HEK293 (cell line): ENCODE data around the gene AFF3.

Source experiments
- CTCF ChIA-PET: fragments of 350-600 bp; formaldehyde crosslinking; extraction: SDS; loops from one replicate; lab custom pipeline; 2021; ENCODE audit warnings: antibody characterized with exemption; lab: Yijun Ruan, JAX
- POLR2A ChIA-PET: fragments of 300-600 bp; formaldehyde crosslinking; extraction: SDS; loops from one replicate; lab custom pipeline; 2020; ENCODE audit warnings: antibody characterized with exemption, inconsistent platforms; lab: Yijun Ruan, JAX
- H3K27ac ChIP-seq: fragments of 200-500 bp; sonication (Bioruptor generic); 2 replicates; pipeline ENCODE4 v1.5.1; 2014; ENCODE audit warnings: low read depth, low read length, control low read depth, inconsistent platforms; ENCODE audit errors: extremely low read depth
- H3K36me3 ChIP-seq, 2 experiments: fragments of 200-500 bp in 1 of 2; sonication (Bioruptor generic) in 1 of 2; 1 replicate in 1 of 2; 2 replicates in 1 of 2; pipeline ENCODE4 v1.5.1; 2014 to 2017; ENCODE audit warnings: inconsistent platforms in 2 of 2, low read length in 2 of 2; ENCODE audit not compliant: control insufficient read depth in 2 of 2, insufficient read depth in 1 of 2
- H3K4me1 ChIP-seq: fragments of 200-500 bp; sonication (Bioruptor generic); 2 replicates; pipeline ENCODE4 v1.5.1; 2014; ENCODE audit warnings: mild to moderate bottlenecking, low read length, inconsistent platforms; ENCODE audit not compliant: control insufficient read depth, insufficient read depth
- H3K4me3 ChIP-seq: 2 replicates; pipeline ENCODE4 v1.5.1; 2011; ENCODE audit warnings: low read depth, mild to moderate bottlenecking, control low read depth, low read length, moderate library complexity
- H3K9me3 ChIP-seq: fragments of 200-500 bp; sonication (Bioruptor generic); 2 replicates; pipeline ENCODE4 v1.5.1; 2014; ENCODE audit warnings: low read depth, low read length, inconsistent platforms; ENCODE audit not compliant: control insufficient read depth, insufficient read depth
- BCL11B ChIP-seq: fragments of 450-650 bp; formaldehyde crosslinking; IDR thresholded peaks from 2 replicates; pipeline ENCODE4 v1.5.1; 2016; ENCODE audit warnings: low read depth, missing biosample characterization, missing genetic modification characterization
- GLIS1 ChIP-seq: fragments of 450-650 bp; formaldehyde crosslinking; IDR thresholded peaks from 2 replicates; pipeline ENCODE4 v1.5.1; 2016; ENCODE audit warnings: missing biosample characterization, missing genetic modification characterization
- INSM2 ChIP-seq: fragments of 450-650 bp; formaldehyde crosslinking; IDR thresholded peaks from 2 replicates; pipeline ENCODE4 v1.5.1; 2016; ENCODE audit warnings: missing biosample characterization, missing genetic modification characterization
- MZF1 ChIP-seq: fragments of 450-650 bp; formaldehyde crosslinking; IDR thresholded peaks from 2 replicates; pipeline ENCODE4 v1.5.1; 2017; ENCODE audit warnings: missing biosample characterization, missing genetic modification characterization, borderline replicate concordance
- SP3 ChIP-seq: fragments of 450-650 bp; formaldehyde crosslinking; IDR thresholded peaks from 2 replicates; pipeline ENCODE4 v1.5.1; 2016; ENCODE audit warnings: missing biosample characterization, missing genetic modification characterization
- TSHZ1 ChIP-seq: fragments of 450-650 bp; formaldehyde crosslinking; IDR thresholded peaks from 2 replicates; pipeline ENCODE4 v1.5.1; 2016; ENCODE audit warnings: missing biosample characterization, missing genetic modification characterization, borderline replicate concordance
- ZNF114 ChIP-seq: fragments of 450-650 bp; formaldehyde crosslinking; IDR thresholded peaks from 2 replicates; pipeline ENCODE4 v1.5.0; 2017; ENCODE audit warnings: missing biosample characterization, missing genetic modification characterization
- ZNF132 ChIP-seq: fragments of 450-650 bp; formaldehyde crosslinking; IDR thresholded peaks from 2 replicates; pipeline ENCODE4 v1.5.1; 2017; ENCODE audit warnings: missing biosample characterization, missing genetic modification characterization, borderline replicate concordance
- ZNF529 ChIP-seq: fragments of 450-650 bp; formaldehyde crosslinking; IDR thresholded peaks from 2 replicates; pipeline ENCODE4 v1.5.1; 2017; ENCODE audit warnings: missing genetic modification characterization, missing biosample characterization; ENCODE audit not compliant: insufficient replicate concordance
- ZNF555 ChIP-seq: fragments of 450-650 bp; formaldehyde crosslinking; conservative IDR thresholded peaks from 2 replicates; pipeline ENCODE4 v1.5.1; 2017; ENCODE audit warnings: missing biosample characterization, mild to moderate bottlenecking, missing genetic modification characterization, inconsistent platforms
- ZNF558 ChIP-seq: fragments of 450-650 bp; formaldehyde crosslinking; IDR thresholded peaks from 2 replicates; pipeline ENCODE4 v1.5.1; 2016; ENCODE audit warnings: missing biosample characterization, missing genetic modification characterization
- ZNF600 ChIP-seq: fragments of 450-650 bp; formaldehyde crosslinking; IDR thresholded peaks from 2 replicates; pipeline ENCODE4 v1.5.1; 2016; ENCODE audit warnings: missing biosample characterization, missing genetic modification characterization
- ZNF654 ChIP-seq: fragments of 450-650 bp; formaldehyde crosslinking; IDR thresholded peaks from 2 replicates; pipeline ENCODE4 v1.5.1; 2016; ENCODE audit warnings: low read depth, missing biosample characterization, missing genetic modification characterization
- ZSCAN4 ChIP-seq: fragments of 450-650 bp; formaldehyde crosslinking; IDR thresholded peaks from 2 replicates; pipeline ENCODE4 v1.5.1; 2017; ENCODE audit warnings: missing biosample characterization, missing genetic modification characterization
- TF ChIP-seq, protein P1 (sequence below): fragments of 450-650 bp; formaldehyde crosslinking; IDR thresholded peaks from 2 replicates; pipeline ENCODE4 v1.5.1; 2016; ENCODE audit warnings: missing biosample characterization, missing genetic modification characterization
- TF ChIP-seq, protein P2 (sequence below): fragments of 450-650 bp; formaldehyde crosslinking; IDR thresholded peaks from 2 replicates; pipeline ENCODE4; 2016; ENCODE audit warnings: missing biosample characterization, missing genetic modification characterization

Gene AFF3

GRCh38 chr2:99666256-99666655, 476.1 kb downstream of the AFF3 start:
- Histone ChIP-seq H3K4me3 (no peak overlapping the region), H3K36me3 (no peaks in the 10 kb centered on the region), H3K4me1 (peaks cover 11% of the 10 kb centered on the region; the same call in 1 of the 2 replicates), H3K9me3 (no peaks in the 10 kb centered on the region), H3K27ac (no peak overlapping the region)
- TF ChIP-seq BCL11B (no peak), ZNF132 (no peak), ZNF558 (no peak)
- TF ChIP-seq, protein P1, sequence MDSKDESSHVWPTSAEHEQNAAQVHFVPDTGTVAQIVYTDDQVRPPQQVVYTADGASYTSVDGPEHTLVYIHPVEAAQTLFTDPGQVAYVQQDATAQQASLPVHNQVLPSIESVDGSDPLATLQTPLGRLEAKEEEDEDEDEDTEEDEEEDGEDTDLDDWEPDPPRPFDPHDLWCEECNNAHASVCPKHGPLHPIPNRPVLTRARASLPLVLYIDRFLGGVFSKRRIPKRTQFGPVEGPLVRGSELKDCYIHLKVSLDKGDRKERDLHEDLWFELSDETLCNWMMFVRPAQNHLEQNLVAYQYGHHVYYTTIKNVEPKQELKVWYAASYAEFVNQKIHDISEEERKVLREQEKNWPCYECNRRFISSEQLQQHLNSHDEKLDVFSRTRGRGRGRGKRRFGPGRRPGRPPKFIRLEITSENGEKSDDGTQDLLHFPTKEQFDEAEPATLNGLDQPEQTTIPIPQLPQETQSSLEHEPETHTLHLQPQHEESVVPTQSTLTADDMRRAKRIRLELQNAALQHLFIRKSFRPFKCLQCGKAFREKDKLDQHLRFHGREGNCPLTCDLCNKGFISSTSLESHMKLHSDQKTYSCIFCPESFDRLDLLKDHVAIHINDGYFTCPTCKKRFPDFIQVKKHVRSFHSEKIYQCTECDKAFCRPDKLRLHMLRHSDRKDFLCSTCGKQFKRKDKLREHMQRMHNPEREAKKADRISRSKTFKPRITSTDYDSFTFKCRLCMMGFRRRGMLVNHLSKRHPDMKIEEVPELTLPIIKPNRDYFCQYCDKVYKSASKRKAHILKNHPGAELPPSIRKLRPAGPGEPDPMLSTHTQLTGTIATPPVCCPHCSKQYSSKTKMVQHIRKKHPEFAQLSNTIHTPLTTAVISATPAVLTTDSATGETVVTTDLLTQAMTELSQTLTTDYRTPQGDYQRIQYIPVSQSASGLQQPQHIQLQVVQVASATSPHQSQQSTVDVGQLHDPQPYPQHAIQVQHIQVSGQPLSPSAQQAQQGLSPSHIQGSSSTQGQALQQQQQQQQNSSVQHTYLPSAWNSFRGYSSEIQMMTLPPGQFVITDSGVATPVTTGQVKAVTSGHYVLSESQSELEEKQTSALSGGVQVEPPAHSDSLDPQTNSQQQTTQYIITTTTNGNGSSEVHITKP (tag by site-specific recombination): no peak
- CTCF ChIA-PET: interaction anchor here (0.7 kb wide), 1 partner anchor 26 kb away, joined by 3 read pairs; no protein-coding TSS in a partner anchor
- POLR2A ChIA-PET: no interaction called here

- Histone ChIP-seq H3K4me3 (no peak overlapping the region), H3K4me1 (peaks cover 8% of the 10 kb centered on the region; the same call in 1 of the 2 replicates), H3K36me3 (no peaks in the 10 kb centered on the region), H3K27ac (peak overlapping the region; percentile 57; the same call in 1 of the 2 replicates), H3K9me3 (no peaks in the 10 kb centered on the region)
- ChIA-PET POLR2A (no interaction called here), CTCF (no interaction called here)
- TF ChIP-seq GLIS1 (tag by site-specific recombination): no peak
- no peak for TF ChIP-seq ZNF555 (tag by site-specific recombination)
- TF ChIP-seq ZNF600: no peak
- no peak for TF ChIP-seq TSHZ1 (tag by site-specific recombination)
- TF ChIP-seq ZSCAN4 (tag by site-specific recombination): no peak
- no peak for TF ChIP-seq SP3 (tag by site-specific recombination)
- no peak for TF ChIP-seq ZNF654 (tag by site-specific recombination)
- TF ChIP-seq ZNF114 (tag by site-specific recombination): no peak
- TF ChIP-seq, protein P2, sequence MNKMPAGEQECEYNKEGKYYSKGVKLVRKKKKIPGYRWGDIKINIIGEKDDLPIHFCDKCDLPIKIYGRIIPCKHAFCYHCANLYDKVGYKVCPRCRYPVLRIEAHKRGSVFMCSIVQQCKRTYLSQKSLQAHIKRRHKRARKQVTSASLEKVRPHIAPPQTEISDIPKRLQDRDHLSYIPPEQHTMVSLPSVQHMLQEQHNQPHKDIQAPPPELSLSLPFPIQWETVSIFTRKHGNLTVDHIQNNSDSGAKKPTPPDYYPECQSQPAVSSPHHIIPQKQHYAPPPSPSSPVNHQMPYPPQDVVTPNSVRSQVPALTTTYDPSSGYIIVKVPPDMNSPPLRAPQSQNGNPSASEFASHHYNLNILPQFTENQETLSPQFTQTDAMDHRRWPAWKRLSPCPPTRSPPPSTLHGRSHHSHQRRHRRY: no peak
- TF ChIP-seq INSM2: no peak
- no peak for TF ChIP-seq ZNF529 (tag by site-specific recombination)
- TF ChIP-seq MZF1 (tag by site-specific recombination): no peak
Observed at GRCh38 chr2:99663641-99664040, 478.7 kb downstream of the AFF3 start.
